Inferior parietal cortex (tissue), 1 donor: Measurements from ENCODE around the gene SDC3.
A peak's percentile ranks its signal among the peaks of the same experiment; 100 is the strongest.
"Not testable (repeated sequence)": the region's sequence is repeated elsewhere in the genome, so short reads cannot be mapped to it uniquely, and the experiment has no call there.

ENCODE experiments used
- DNase-seq: peaks from one replicate; pipeline ENCODE4 v3.0.0-alpha.2; 2016; ENCODE audit errors: extremely low spot score

The SDC3 gene

GRCh38 chr1:30908696-30909364, at the start of gene SDC3:
Gene SDC3, minus strand, starts transcription at chr1:30908758. Its CDS starts 172 bp downstream, at chr1:30908586.
- DNase-seq: no peak

- DNase-seq: no peak
Measured at GRCh38 chr1:30957560-30958222, 49.1 kb upstream of the SDC3 start.

- no peak for DNase-seq
Measured at GRCh38 chr1:30955448-30956015, 47.0 kb upstream of the SDC3 start.

- no peak for DNase-seq
Measured at GRCh38 chr1:30953685-30954084, 45.1 kb upstream of the SDC3 start.

GRCh38 chr1:30952098-30952497, 43.5 kb upstream of the SDC3 start:
- DNase-seq: peak; percentile 38

GRCh38 chr1:30950700-30951099, 42.1 kb upstream of the SDC3 start:
- DNase-seq: no peak

- DNase-seq: no peak
Measured at GRCh38 chr1:30950053-30950452, 41.5 kb upstream of the SDC3 start.

- not testable (repeated sequence) for DNase-seq
Measured at GRCh38 chr1:30949487-30949838, 40.9 kb upstream of the SDC3 start.

GRCh38 chr1:30948813-30949486, 40.4 kb upstream of the SDC3 start:
- not testable (repeated sequence) for DNase-seq

GRCh38 chr1:30948278-30948677, 39.7 kb upstream of the SDC3 start:
- no peak for DNase-seq

- no peak for DNase-seq
Measured at GRCh38 chr1:30947212-30947611, 38.7 kb upstream of the SDC3 start.

- DNase-seq: no peak
Measured at GRCh38 chr1:30942326-30942963, 33.9 kb upstream of the SDC3 start.

GRCh38 chr1:30940541-30940940, 32.0 kb upstream of the SDC3 start:
- DNase-seq: no peak

GRCh38 chr1:30936541-30937171, 28.1 kb upstream of the SDC3 start:
- DNase-seq: no peak

GRCh38 chr1:30935758-30936157, 27.2 kb upstream of the SDC3 start:
- not testable (repeated sequence) for DNase-seq

GRCh38 chr1:30934613-30935012, 26.1 kb upstream of the SDC3 start:
- DNase-seq: no peak

GRCh38 chr1:30933874-30934252, 25.3 kb upstream of the SDC3 start:
- no peak for DNase-seq

- no peak for DNase-seq
Measured at GRCh38 chr1:30930631-30931173, 22.1 kb upstream of the SDC3 start.

GRCh38 chr1:30929944-30930525, 21.5 kb upstream of the SDC3 start:
- DNase-seq: no peak

GRCh38 chr1:30929135-30929889, 20.8 kb upstream of the SDC3 start:
- peak; percentile 64 for DNase-seq
